HG03342 (cell line): ENCODE results near the gene MYOCOS.
"Not testable (repeated sequence)": the region's sequence is repeated elsewhere in the genome, so short reads cannot be mapped to it uniquely, and the experiment has no call there.

Experiments used
- ATAC-seq: cut with Tn5 transposase; IDR thresholded peaks from one replicate; pipeline ENCODE4 v1.9.1; 2021; ENCODE audit warnings: mild to moderate bottlenecking, moderate library complexity; ENCODE audit not compliant: unreplicated experiment

MYOCOS gene

DNA sequence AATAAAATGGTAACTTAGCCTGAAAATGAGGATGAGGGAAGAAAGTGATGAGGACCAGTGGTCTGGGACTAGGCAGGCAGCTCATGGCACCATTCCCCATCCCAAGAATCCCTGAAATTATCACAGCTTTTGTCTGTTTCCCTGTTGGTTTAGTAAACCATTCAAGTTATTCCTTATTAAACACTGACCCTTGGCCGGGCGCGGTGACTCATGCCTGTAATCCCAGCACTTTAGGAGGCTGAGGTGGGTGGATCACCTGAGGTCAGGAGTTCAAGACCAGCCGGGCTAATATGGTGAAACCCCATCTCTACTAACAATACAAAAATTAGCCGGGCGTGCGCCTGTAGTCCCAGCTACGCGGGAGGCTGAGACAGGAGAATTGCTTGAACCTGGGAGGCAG is 34.2 kb downstream of the MYOCOS start:
- ATAC-seq: not testable (repeated sequence)

DNA sequence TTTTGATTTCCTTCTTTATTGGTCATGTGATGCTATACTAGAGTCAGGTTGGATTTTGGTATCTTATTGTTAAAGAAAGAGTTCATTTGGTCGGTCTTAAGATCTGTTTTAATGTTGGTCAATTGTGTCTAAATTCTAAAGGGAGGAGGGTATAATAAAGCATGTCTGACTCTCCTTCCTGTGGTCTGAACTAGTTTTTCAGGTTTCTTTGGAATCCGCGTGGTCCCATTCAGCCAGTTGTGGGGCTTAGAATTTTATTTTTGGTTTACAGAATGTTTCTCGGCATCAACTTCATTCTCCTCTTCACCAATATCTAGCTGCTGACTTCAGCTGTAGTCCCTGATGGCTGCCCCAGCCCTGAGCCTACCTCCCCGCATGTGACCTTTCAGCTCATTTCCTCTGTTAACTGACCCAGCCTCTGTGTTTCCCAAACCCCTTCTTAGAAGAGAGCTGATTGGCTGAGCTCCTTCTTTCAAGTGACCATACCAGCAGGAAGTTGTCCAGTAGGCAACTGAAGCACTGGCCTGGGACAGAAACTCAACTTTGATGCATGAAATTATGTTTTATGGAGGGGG is 39.1 kb downstream of the MYOCOS start:
- ATAC-seq: no peak

- ATAC-seq: no peak
Observed at GRCh38 chr1:171663036-171663853, 41.2 kb downstream of the MYOCOS start.

DNA sequence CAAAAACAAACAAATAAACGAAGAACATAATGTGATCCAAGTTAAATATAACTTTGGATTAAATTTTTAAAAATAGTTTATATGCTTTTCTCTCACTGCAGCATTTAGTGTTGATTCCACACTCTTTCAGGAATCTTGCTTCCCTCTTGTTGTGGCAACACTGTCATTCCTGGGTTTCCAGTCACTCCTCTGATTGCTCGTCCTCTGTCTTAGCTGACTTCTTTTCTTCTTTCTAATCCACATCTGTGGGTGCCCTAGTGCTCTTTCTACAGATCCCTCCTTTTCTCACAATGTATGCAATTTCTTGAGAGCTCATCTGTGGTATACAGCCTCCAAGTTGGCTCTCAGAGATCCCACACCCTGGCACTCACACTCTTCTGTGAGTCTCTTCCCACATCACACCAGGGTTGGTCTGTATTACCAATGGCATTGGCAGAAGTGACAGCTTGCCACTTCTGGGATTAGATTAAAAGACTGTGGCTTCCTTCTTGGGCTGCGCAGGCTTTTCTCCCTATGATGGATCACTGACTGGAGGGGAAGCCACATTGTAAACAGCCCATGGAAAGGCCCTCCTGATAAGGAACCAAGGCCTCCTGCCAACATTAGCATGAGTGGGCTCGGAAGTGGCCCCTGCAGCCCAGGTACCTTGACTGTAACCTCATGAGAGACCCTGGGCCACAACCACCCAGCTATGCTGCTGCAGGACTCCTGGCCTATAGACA is 42.0 kb downstream of the MYOCOS start:
- ATAC-seq: no peak

- ATAC-seq: no peak
Observed at GRCh38 chr1:171664976-171665375, 42.9 kb downstream of the MYOCOS start.

- no peak for ATAC-seq
Observed at GRCh38 chr1:171666114-171666769, 44.2 kb downstream of the MYOCOS start.

- ATAC-seq: no peak
Observed at GRCh38 chr1:171668372-171668771, 46.3 kb downstream of the MYOCOS start.

GRCh38 chr1:171670739-171671138 is 48.7 kb downstream of the MYOCOS start:
- ATAC-seq: no peak

DNA sequence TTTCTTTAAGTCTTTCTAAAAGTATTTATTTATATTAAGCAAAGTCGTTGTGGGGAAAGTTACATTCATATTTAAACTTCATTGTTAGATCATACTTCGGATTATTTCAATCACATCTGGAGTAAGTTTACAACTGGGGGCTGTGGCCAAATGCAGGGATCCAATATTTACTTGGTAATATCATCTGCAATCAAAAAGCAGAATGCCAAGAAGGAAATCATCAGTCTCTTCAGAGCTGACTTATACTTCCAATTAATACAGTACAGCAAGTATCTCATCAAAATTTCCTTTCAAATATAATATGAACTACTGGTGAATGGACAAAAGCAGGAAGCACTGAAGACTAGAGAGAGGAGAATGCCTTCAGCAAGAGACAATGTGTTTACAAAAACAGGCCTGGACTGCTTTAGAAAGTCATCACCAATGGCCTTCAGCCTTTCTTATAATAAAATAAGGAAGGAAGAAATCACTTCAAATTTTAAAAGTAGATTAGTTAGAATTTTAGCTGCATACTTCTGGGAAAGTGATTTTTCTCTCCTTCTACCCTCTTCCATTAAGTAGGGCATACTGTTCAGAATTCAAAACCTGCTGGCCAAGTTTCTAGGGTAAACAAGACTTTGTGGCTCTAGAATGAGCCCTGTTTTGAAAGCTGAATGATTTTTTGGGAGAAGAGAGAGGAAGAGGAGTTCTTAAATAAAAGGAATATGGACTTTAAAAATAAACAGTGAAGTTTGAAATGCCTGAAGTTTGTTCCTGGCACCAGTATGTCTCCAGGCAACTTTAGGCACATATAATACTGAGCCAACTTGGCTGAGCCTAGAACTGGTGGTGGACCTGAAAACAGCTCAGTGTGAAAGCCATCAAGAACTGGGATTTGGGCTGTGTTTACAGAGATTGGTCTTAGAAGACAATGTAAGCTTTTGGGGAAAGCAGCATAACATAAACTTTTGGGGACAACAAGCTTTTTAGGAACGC is 52.7 kb downstream of the MYOCOS start:
- no peak for ATAC-seq
